GM18505 (cell line): ENCODE measurements around the gene CEP128.
"Not testable (repeated sequence)": the region's sequence is repeated elsewhere in the genome, so short reads cannot be mapped to it uniquely, and the experiment has no call there.

Source experiments
- ATAC-seq: cut with Tn5 transposase; IDR thresholded peaks from one replicate; pipeline ENCODE4 v1.9.1; 2021; ENCODE audit not compliant: unreplicated experiment
- POLR2A ChIP-seq: IDR thresholded peaks from 4 replicates; pipeline ENCODE4 v1.6.1; 2011; ENCODE audit warnings: borderline replicate concordance; ENCODE audit not compliant: insufficient read depth, insufficient read length; ENCODE audit errors: extremely low read depth

The CEP128 gene

GRCh38 chr14:80958226-80958625 lies 16.7 kb upstream of the CEP128 start:
- no peak for TF ChIP-seq POLR2A
- ATAC-seq, result no peak

- no peak for ATAC-seq
- TF ChIP-seq POLR2A, result no peak
These were observed 16.1 kb upstream of the CEP128 start for GRCh38 chr14:80957613-80958012.

- no peak for ATAC-seq
- TF ChIP-seq POLR2A, result no peak
These were observed 15.4 kb upstream of the CEP128 start for GRCh38 chr14:80956922-80957321.

- no peak for ATAC-seq
- TF ChIP-seq POLR2A, result no peak
These were observed 14.6 kb upstream of the CEP128 start for GRCh38 chr14:80956102-80956501.

- no peak for ATAC-seq
- TF ChIP-seq POLR2A, result no peak
These were observed 13.9 kb upstream of the CEP128 start, which contains the start of gene TSHR for GRCh38 chr14:80955416-80955941. TSS of gene TSHR (plus strand) at chr14:80955621. CDS start at chr14:80955681, 60 bp downstream.

GRCh38 chr14:80954687-80955299 lies 13.3 kb upstream of the CEP128 start:
- TF ChIP-seq POLR2A, result no peak
- no peak for ATAC-seq

GRCh38 chr14:80953211-80953610 lies 11.7 kb upstream of the CEP128 start:
- not testable (repeated sequence) for ATAC-seq

- ATAC-seq, result no peak
- no peak for TF ChIP-seq POLR2A
These were observed 10.0 kb upstream of the CEP128 start for GRCh38 chr14:80951491-80951890.

GRCh38 chr14:80948291-80948690 lies 6.8 kb upstream of the CEP128 start:
- no peak for TF ChIP-seq POLR2A
- ATAC-seq, result no peak

- TF ChIP-seq POLR2A, result no peak
- no peak for ATAC-seq
These were observed 5.3 kb upstream of the CEP128 start for GRCh38 chr14:80946797-80947196.

- no peak for TF ChIP-seq POLR2A
- ATAC-seq, result no peak
These were observed 4.6 kb upstream of the CEP128 start for GRCh38 chr14:80946187-80946586.

- TF ChIP-seq POLR2A, result no peak
- ATAC-seq, result no peak
These were observed 3.5 kb upstream of the CEP128 start for GRCh38 chr14:80944861-80945617.

- peak; percentile 5 for ATAC-seq
- no peak for TF ChIP-seq POLR2A
These were observed 658 bp upstream of the CEP128 start for GRCh38 chr14:80942191-80942600.

GRCh38 chr14:80940146-80940545 lies 1.4 kb downstream of the CEP128 start:
- ATAC-seq, result no peak
- no peak for TF ChIP-seq POLR2A
